ENCODE measurements around the gene NOC4L.

DNA sequence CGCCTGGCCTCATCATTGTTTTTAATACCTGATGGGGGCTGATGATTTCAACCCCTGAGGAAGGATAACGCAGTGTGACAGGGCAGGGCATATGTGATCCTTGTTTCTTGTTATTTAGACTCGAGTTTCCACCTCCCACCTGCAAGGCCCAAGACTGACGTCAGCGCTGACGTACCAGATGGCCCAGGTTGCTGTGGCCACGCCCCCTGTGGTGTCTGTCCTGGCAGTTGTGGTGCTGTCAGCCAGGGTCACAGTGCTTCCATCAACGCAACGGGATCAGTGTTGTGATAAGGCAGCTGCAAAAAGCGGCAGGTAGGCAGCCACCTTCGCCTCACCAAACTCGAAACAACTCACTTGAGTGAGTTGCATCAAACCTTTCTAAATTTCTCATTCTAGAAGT is 18.5 kb upstream of the NOC4L start:
- TF ChIP-seq, protein P1, sequence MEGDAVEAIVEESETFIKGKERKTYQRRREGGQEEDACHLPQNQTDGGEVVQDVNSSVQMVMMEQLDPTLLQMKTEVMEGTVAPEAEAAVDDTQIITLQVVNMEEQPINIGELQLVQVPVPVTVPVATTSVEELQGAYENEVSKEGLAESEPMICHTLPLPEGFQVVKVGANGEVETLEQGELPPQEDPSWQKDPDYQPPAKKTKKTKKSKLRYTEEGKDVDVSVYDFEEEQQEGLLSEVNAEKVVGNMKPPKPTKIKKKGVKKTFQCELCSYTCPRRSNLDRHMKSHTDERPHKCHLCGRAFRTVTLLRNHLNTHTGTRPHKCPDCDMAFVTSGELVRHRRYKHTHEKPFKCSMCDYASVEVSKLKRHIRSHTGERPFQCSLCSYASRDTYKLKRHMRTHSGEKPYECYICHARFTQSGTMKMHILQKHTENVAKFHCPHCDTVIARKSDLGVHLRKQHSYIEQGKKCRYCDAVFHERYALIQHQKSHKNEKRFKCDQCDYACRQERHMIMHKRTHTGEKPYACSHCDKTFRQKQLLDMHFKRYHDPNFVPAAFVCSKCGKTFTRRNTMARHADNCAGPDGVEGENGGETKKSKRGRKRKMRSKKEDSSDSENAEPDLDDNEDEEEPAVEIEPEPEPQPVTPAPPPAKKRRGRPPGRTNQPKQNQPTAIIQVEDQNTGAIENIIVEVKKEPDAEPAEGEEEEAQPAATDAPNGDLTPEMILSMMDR (IDR thresholded peaks at IDR 0.05) = no peak
- no peak for TF ChIP-seq POLR2A (IDR thresholded peaks at IDR 0.05)

Measured in body of pancreas (tissue), 4 donors.